Mucosa of rectum (tissue), 2 donors: ENCODE measurements around the gene MAP4K4.

ENCODE experiments used
- H3K27ac ChIP-seq, 2 donors: one replicate each; pipeline ENCODE4 v1.7.0; 2013; ENCODE audit warnings: inconsistent platforms in 2 of 2, low read depth in 2 of 2, low read length in 2 of 2
- H3K27me3 ChIP-seq, 2 donors: one replicate each; pipeline ENCODE4 v1.7.0; 2013; ENCODE audit warnings: low read length in 2 of 2; ENCODE audit not compliant: control insufficient read depth in 2 of 2, insufficient read depth in 2 of 2
- H3K36me3 ChIP-seq, 2 donors: one replicate each; pipeline ENCODE4 v1.7.0; 2013; ENCODE audit warnings: low read length in 2 of 2; ENCODE audit not compliant: control insufficient read depth in 2 of 2, insufficient read depth in 2 of 2
- H3K4me1 ChIP-seq, 2 donors: one replicate each; pipeline ENCODE4 v1.7.0; 2013; ENCODE audit warnings: low read length in 2 of 2, mild to moderate bottlenecking in 1 of 2; ENCODE audit not compliant: control insufficient read depth in 2 of 2, insufficient read depth in 2 of 2
- H3K4me3 ChIP-seq, 2 donors: one replicate each; pipeline ENCODE4 v1.7.0; 2013; ENCODE audit warnings: low read length in 2 of 2
- H3K9ac ChIP-seq, 2 donors: one replicate each; pipeline ENCODE4 v1.7.0; 2013; ENCODE audit warnings: low read length in 2 of 2, low read depth in 1 of 2, mild to moderate bottlenecking in 1 of 2
- H3K9me3 ChIP-seq, 2 donors: one replicate each; pipeline ENCODE4 v1.7.0; 2013; ENCODE audit warnings: low read length in 2 of 2; ENCODE audit not compliant: control insufficient read depth in 2 of 2
- donor health status: healthy.
- donor health status: Normal muscosa, but diverticular disease.

Gene MAP4K4

DNA sequence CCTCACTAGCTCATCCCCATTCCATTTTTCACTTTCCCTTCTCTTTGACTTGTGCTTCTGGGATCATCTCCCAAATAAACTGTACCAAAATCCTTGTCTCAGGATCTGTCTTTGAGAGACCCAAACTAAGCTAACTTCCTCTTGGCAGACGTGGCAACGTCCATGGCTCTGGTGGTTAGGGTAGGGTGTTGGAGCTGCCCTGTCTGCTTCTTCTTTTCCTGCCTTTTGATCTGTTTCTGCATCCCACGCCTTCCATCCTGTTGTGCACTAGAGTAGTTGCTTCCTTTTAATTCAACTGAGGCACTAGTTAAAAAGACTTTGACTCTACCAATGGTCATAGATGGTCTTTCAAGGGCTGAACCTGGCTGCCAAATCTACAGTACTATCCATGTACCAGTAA is 5.5 kb upstream of the MAP4K4 start:
- Histone ChIP-seq H3K9me3 (no peaks in the 10 kb centered on the region), H3K27me3 (no peaks in the 10 kb centered on the region), H3K36me3 (no peaks in the 10 kb centered on the region), H3K27ac (no peak overlapping the region), H3K4me1 (peaks cover 8 to 10% of the 10 kb centered on the region in 2 donors), H3K9ac (no peak overlapping the region), H3K4me3 (no peak overlapping the region)

DNA sequence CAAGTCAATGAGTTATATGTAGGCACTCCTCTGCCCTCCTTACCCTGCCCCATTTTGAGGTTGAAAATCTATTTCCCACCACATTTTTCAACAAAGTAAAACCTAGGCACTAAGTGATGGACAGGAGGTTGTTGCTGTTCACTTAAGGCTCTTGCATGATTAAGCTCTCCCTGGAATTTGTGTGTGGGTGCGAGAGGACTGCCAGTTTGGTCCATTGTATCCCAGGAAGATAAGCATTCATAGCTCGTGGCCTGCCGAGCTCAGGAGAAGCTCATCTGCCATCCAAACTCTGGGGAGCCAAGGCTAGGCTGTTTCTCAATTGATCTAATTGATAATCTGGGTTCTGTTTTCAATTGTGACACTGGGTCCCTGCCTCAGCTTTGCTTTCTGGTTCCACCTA is 4.7 kb upstream of the MAP4K4 start:
- Histone ChIP-seq H3K36me3 (no peaks in the 10 kb centered on the region), H3K9ac (no peak overlapping the region), H3K27me3 (no peaks in the 10 kb centered on the region), H3K4me3 (no peak overlapping the region), H3K9me3 (no peaks in the 10 kb centered on the region), H3K4me1 (peaks cover 8 to 10% of the 10 kb centered on the region in 2 donors), H3K27ac (no peak overlapping the region)

DNA sequence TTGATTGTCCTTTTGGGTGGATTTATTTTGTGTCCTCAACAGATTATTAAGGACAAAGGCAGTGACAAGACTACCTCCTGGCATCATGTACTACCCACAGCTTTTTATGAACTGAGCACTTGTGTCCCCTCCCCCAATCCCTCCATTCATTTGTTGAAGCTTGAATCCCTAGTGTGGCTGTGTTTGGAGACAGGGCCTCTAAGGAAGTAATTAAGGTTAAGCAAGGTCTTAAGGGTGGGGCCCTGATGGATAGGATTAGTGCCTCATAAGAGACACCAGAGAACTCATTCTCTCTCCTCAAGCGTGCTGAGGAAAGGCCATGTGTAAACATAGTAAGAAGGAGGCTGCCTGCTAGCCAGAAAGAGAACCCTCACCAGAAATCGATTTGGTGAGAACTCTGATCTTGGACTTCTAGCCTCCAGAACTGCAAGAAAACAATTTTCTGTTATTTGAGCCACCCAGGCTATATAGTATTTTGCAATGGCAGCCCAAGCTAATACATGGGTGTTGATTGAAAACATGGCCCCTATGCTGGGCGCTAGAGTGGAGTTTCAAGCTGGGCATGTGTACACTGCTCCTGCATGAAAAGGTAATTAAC is 3.4 kb upstream of the MAP4K4 start:
- Histone ChIP-seq H3K4me3 (no peak overlapping the region), H3K27ac (no peak overlapping the region), H3K36me3 (no peaks in the 10 kb centered on the region), H3K4me1 (peaks cover 11 to 16% of the 10 kb centered on the region in 2 donors), H3K27me3 (no peaks in the 10 kb centered on the region), H3K9me3 (no peaks in the 10 kb centered on the region), H3K9ac (no peak overlapping the region)

- peaks cover 13 to 16% of the 10 kb centered on the region in 2 donors for H3K4me1 ChIP-seq
- H3K9ac ChIP-seq = peak overlapping the region; percentile 56 to 67
- peak overlapping the region; percentile 72 to 76 for H3K4me3 ChIP-seq
- no peaks in the 10 kb centered on the region for H3K9me3 ChIP-seq
- H3K27me3 ChIP-seq = no peaks in the 10 kb centered on the region
- no peaks in the 10 kb centered on the region for H3K36me3 ChIP-seq
- H3K27ac ChIP-seq = peak overlapping the region; percentile 39 to 68
Measured at GRCh38 chr2:101696272-101697123, 1.0 kb upstream of the MAP4K4 start.

DNA sequence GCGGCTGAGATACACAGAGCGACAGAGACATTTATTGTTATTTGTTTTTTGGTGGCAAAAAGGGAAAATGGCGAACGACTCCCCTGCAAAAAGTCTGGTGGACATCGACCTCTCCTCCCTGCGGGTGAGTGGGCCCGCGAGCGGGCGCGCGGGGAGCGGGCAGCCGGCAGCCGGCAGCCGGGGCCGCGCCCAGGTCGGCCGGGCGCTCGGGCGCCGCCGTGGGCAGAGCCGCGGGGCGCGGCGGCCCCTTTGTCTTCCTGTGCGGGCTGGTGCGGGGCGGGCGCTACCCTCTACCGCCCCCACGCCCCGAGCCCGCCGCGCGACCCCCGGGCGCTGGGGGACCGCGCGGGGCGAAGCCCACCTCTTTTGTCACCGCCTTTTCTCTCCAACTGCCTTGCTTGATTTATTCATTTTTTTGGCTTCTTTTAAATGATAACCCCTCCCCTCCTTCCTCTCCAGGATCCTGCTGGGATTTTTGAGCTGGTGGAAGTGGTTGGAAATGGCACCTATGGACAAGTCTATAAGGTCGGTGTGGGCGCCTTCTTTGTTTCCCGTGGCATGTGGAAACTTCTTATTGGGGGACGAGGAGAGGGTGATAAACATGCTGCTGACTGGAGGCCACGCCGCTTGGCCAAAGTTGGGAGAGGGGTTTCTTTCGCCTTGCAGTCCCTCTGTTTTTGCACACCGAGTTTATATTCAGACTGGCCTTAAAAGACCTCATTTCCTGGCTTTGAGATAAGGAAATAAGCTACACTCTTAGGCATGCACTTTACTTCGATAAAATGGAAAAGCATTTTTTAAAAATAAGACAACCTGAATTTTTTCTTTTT is 722 bp downstream of the MAP4K4 start:
- H3K9ac ChIP-seq = peak overlapping the region; percentile 76 to 83
- peaks cover 0 to 2% of the 10 kb centered on the region in 2 donors for H3K36me3 ChIP-seq

DNA sequence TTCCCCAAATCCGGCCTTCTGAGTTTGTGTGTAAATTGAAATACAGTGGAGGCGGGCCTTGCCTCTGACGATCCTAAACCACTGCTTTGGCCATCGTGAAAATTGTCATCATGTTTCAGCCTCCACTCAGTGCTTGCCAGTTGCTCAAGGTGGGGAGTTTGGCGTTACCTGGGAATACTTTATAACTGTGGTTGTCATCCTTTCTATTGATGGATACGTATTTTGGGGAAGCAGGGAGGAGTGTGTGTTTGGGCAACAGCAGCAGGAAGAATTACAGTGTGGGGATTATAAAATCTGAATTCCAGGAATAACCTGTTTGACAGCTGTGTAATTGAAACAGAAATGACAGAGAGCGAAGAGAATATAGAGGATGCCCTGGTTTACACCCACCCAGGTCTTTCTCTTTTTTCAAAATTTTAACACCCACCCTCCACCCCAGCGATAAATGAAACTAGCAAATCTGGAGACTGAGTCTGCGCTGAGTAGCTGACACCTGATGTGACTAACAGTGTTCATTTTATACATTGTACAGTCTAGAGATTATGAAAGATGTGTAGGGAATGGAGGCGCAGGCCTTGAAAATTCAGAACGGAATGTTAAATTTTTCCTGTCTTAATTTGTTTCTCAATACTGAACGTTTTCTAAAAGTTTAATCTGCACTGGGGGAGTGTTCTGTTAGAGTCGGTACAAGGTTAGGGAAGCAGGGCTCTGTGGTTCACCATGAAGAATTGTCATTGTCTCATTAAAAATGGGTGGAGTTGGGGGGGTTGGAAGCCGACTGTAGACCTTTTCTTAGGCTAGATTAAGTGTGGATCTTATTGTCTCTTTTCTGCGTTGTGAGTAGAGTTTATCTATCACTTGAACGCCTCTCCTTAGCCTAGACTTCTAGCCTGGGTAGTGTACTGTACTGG is 1.6 kb downstream of the MAP4K4 start:
- H3K36me3 ChIP-seq = peaks cover 0 to 2% of the 10 kb centered on the region in 2 donors
- H3K4me1 ChIP-seq = peaks cover 13 to 16% of the 10 kb centered on the region in 2 donors
- no peaks in the 10 kb centered on the region for H3K9me3 ChIP-seq
- H3K4me3 ChIP-seq = peak overlapping the region; percentile 76 to 86
- no peaks in the 10 kb centered on the region for H3K27me3 ChIP-seq
- H3K27ac ChIP-seq = peak overlapping the region in 1 of 2 donors; percentile 63
- H3K9ac ChIP-seq = peak overlapping the region; percentile 47 to 76

More for the DNA sequence above, 722 bp downstream of the MAP4K4 start:
- H3K4me1 ChIP-seq = peaks cover 13 to 16% of the 10 kb centered on the region in 2 donors
- H3K27ac ChIP-seq = peak overlapping the region; percentile 63 to 66
- no peaks in the 10 kb centered on the region for H3K27me3 ChIP-seq
- no peaks in the 10 kb centered on the region for H3K9me3 ChIP-seq
- peak overlapping the region; percentile 76 to 86 for H3K4me3 ChIP-seq

DNA sequence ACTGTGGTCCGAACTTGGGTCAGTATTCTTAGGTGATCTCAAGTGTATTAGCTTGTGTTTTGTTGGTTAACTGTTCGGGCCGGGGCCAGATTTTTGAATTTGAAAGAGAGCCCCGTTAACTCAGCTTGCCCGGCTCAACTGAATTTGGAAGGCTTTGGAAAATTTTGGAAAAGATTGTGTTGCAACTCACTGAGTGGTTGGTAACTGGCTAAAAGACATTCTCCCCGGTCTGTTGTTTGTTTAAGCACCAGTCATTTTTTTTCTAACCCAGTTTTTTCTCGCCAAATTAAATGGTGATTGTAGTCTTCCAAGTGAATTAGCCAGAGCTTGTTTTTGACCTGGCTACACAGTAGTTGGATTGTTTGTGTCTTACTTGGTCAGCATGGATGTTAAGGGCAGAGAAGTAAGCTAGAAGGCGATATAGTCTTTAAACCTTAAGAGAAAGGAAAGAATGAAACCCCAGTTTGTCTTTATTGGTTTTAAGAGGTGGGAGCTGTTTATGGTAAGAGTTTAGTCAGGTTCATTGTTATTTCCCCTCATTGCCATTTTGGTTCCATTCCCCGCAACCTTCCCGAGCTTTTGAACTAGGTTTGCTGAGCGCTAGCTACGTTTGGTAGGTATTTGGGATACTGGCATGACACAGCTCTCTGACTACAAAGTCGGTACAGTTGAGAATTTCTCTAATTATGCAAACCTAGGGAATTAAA is 2.4 kb downstream of the MAP4K4 start:
- peaks cover 13 to 16% of the 10 kb centered on the region in 2 donors for H3K4me1 ChIP-seq
- peak overlapping the region; percentile 76 to 86 for H3K4me3 ChIP-seq
- H3K27ac ChIP-seq = no peak overlapping the region
- H3K9me3 ChIP-seq = no peaks in the 10 kb centered on the region
- peaks cover 0 to 2% of the 10 kb centered on the region in 2 donors for H3K36me3 ChIP-seq
- no peaks in the 10 kb centered on the region for H3K27me3 ChIP-seq
- H3K9ac ChIP-seq = peak overlapping the region in 1 of 2 donors; percentile 47

- Histone ChIP-seq H3K27me3 (no peaks in the 10 kb centered on the region), H3K36me3 (peaks cover 0 to 2% of the 10 kb centered on the region in 2 donors), H3K4me3 (no peak overlapping the region), H3K4me1 (peaks cover 6 to 9% of the 10 kb centered on the region in 2 donors), H3K9ac (no peak overlapping the region), H3K27ac (no peak overlapping the region), H3K9me3 (no peaks in the 10 kb centered on the region)
Measured at GRCh38 chr2:101704046-101704466, 6.5 kb downstream of the MAP4K4 start.
